BJ (cell line): ENCODE results near the gene PCP4. TPM values are rescaled to one million over a fixed set of nuclear protein-coding genes. Genes with fewer than 3 reads are reported as not detected.

Source experiments
- CTCF ChIA-PET: fragments of 350-600 bp; formaldehyde crosslinking; extraction: SDS; loops from one replicate; lab custom pipeline; 2021; ENCODE audit warnings: antibody characterized with exemption, inconsistent platforms; lab: Yijun Ruan, JAX
- POLR2A ChIA-PET: fragments of 300-600 bp; sonication (Branson Sonifier 250); formaldehyde crosslinking; extraction: SDS; loops from one replicate; lab custom pipeline; 2021; ENCODE audit warnings: antibody characterized with exemption; lab: Charles Lee
- DNase-seq: peaks from one replicate; pipeline ENCODE4 v3.0.0-alpha.2; 2011; ENCODE audit warnings: low read depth
- H3K27me3 ChIP-seq: 2 replicates; pipeline ENCODE4 v1.6.0; 2011; ENCODE audit warnings: low read length; ENCODE audit not compliant: control insufficient read depth, insufficient read depth
- H3K36me3 ChIP-seq: 2 replicates; pipeline ENCODE4 v1.5.1; 2011; ENCODE audit warnings: low read length; ENCODE audit not compliant: control insufficient read depth, insufficient read depth
- H3K4me3 ChIP-seq: 2 replicates; pipeline ENCODE4 v1.5.1; 2011; ENCODE audit warnings: low read depth, mild to moderate bottlenecking, control low read depth, low read length
- polyA plus RNA-seq: library from polyadenylated mRNA; depleted of rRNA; stranded (reverse); fragments of >200 nt; gene quantifications from 2 replicates; pipeline ENCODE4 v1.2.3, GENCODE V29; 2011
- TF ChIP-seq, protein P1 (sequence below): IDR thresholded peaks from 2 replicates; pipeline ENCODE4 v1.5.1; 2011; ENCODE audit warnings: low read depth, mild to moderate bottlenecking, control low read depth, inconsistent platforms, low read length, moderate library complexity; ENCODE audit not compliant: insufficient read depth

The PCP4 gene
- polyA plus RNA-seq, 1 experiment = not detected

DNA sequence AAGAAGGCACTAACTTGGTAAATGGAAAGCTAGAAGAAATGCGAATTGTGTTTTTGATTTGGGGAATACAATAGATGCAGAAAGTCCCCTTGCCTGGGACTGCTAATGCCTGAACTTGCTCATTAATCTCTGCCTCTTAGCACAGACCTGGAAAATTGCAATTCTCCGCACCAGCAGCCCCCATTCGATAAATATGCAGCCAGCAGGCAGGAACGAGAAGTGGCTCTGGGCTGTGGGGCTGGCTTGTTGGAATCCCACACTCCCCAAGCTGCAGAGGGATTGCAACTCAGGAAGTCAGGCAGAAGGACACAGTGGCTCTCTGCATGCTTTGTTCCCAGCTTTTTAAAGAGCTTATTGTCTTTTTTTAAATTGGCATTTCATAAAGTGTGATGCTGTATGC, 51.3 kb downstream of the PCP4 start:
- Histone ChIP-seq H3K4me3 (no peak overlapping the region), H3K27me3 (no peaks in the 10 kb centered on the region), H3K36me3 (no peaks in the 10 kb centered on the region)
- ChIA-PET CTCF (no interaction called here), POLR2A (no interaction called here)
- TF ChIP-seq, protein P1, sequence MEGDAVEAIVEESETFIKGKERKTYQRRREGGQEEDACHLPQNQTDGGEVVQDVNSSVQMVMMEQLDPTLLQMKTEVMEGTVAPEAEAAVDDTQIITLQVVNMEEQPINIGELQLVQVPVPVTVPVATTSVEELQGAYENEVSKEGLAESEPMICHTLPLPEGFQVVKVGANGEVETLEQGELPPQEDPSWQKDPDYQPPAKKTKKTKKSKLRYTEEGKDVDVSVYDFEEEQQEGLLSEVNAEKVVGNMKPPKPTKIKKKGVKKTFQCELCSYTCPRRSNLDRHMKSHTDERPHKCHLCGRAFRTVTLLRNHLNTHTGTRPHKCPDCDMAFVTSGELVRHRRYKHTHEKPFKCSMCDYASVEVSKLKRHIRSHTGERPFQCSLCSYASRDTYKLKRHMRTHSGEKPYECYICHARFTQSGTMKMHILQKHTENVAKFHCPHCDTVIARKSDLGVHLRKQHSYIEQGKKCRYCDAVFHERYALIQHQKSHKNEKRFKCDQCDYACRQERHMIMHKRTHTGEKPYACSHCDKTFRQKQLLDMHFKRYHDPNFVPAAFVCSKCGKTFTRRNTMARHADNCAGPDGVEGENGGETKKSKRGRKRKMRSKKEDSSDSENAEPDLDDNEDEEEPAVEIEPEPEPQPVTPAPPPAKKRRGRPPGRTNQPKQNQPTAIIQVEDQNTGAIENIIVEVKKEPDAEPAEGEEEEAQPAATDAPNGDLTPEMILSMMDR = no peak
- no peak for DNase-seq

DNA sequence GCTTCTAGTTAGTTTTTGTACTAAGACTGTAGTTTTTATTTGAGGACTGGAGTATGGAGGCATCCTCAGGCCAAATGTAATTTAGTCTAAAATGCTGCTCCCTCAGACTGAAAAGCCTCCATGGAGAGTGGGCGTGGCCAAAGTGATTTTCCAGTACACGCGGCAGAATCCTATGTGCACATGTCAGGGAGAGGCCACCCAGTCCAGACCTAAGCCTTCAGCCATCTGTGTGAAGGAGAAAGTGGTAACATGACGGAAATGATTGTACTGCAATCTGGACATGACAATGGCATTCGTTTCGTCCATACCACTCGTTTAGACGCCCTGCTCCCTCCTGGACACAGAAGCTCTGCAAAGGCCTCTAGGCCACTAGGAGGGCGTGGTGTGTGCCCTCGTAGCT, 56.2 kb downstream of the PCP4 start:
- CTCF ChIA-PET = no interaction called here
- DNase-seq = no peak
- no peaks in the 10 kb centered on the region for H3K36me3 ChIP-seq
- no peak overlapping the region for H3K4me3 ChIP-seq
- H3K27me3 ChIP-seq = no peaks in the 10 kb centered on the region
- TF ChIP-seq, protein P1 = no peak
- POLR2A ChIA-PET = no interaction called here

DNA sequence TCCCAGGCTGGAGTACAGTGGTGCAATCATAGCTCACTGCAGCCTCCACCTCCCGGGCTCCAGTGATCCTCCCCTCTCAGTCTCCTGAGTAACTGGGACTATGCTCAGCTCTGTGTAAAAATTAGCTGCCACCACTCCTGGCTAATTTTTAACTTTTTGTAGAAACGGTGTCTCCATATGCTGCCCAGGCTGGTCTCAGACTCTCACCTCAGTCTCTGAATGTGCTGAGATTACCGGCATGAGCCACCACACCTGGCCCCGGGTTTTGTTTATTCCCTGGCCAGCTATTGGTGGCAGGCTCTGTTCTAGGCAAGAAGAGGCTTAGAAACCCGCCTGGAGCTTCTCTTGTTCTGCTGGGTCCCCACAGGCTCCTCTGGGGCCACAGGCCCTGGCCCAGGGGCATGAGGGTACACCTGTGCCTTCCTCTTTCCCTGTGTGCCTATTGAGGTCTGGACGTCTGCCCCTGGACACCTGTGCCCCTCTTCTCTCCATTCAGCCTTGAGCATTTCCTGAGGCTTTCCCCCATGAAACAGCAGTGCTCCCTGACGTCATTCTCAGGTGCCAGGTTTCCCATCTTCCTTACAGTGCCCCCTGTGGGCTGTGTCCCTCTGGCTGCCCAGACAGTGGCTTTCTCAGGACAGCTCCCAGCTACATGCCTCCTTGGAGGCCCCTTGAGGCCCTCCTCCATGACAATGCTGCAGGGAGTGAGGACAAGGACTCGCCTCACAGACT, 57.5 kb downstream of the PCP4 start:
- TF ChIP-seq, protein P1 = no peak
- H3K36me3 ChIP-seq = no peaks in the 10 kb centered on the region
- no peaks in the 10 kb centered on the region for H3K27me3 ChIP-seq
- no peak for DNase-seq
- no peak overlapping the region for H3K4me3 ChIP-seq
- CTCF ChIA-PET = no interaction called here
- POLR2A ChIA-PET = no interaction called here

DNA sequence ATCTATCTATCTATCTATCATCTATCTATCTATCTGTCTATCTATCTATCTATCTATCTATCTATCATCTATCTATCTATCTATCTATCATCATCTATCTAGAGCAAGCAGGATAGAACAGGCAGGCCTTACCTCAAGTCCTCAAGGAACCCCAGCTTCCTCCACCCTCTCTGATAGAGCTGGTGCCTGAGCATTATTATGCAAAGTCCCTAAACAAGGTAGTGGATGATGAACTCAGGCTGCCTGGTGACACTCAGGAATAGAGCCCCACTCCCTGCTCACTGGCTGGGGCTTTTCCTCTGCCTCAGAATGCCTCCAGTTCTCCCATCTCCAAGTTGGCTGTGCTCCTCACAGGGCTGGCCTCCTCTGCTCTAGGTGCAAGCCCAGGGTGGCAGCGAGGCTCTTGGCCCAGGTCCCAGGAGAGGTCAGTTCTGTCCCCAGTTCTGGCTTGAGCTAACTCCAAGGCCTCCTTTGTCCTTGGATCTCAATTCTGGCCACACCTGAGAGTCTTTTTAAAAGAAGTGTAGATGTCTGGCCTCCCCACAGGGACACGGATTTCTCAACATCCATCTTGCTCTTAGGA, 60.2 kb downstream of the PCP4 start:
- Histone ChIP-seq H3K4me3 (no peak overlapping the region), H3K36me3 (no peaks in the 10 kb centered on the region), H3K27me3 (no peaks in the 10 kb centered on the region)
- TF ChIP-seq, protein P1 = no peak
- POLR2A ChIA-PET = no interaction called here
- DNase-seq = no peak
- CTCF ChIA-PET = no interaction called here

DNA sequence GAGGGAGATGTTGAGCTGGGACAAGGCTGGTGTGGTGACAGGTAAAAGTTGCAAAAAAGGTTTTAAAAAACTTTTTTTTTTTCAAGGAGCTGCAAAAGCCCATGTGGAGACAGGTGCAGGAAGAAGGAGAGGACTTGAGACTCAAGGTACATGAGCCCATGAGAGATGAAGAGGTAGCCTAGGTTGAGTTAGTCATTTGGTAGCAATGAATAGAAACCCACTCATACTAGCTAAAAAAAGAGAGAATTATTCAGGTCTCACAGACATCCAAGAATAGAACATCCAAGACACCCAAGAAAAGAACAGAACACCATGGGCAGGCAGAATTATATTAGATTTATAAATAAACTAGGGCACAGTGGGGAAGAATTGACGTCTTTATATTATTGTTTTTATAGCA, 65.1 kb downstream of the PCP4 start:
- Histone ChIP-seq H3K4me3 (no peak overlapping the region), H3K36me3 (no peaks in the 10 kb centered on the region), H3K27me3 (no peaks in the 10 kb centered on the region)
- ChIA-PET POLR2A (no interaction called here), CTCF (interaction anchor here (0.6 kb wide), 1 partner anchor 23 kb away, joined by 3 read pairs; no protein-coding TSS in a partner anchor)
- TF ChIP-seq, protein P1 = no peak
- DNase-seq = no peak
